AG04450 (cell line): ENCODE measurements around the gene LIPC. TPM values are rescaled to one million over a fixed set of nuclear protein-coding genes. Genes with fewer than 3 reads are reported as not detected.

ENCODE experiments used
- CTCF ChIA-PET: fragments of 300-600, 350-600 bp; formaldehyde crosslinking; extraction: SDS; loops from one replicate; lab custom pipeline; 2022; ENCODE audit warnings: antibody characterized with exemption, inconsistent platforms; lab: Charles Lee
- POLR2A ChIA-PET: fragments of 350-600 bp; formaldehyde crosslinking; extraction: SDS; loops from one replicate; lab custom pipeline; 2021; ENCODE audit warnings: antibody characterized with exemption, inconsistent platforms; lab: Yijun Ruan, JAX
- DNase-seq: peaks from one replicate; pipeline ENCODE4 v3.0.0-alpha.2; 2011; ENCODE audit warnings: low read depth, low spot score
- H3K27ac ChIP-seq: one replicate; pipeline ENCODE4 v1.5.1; 2012; ENCODE audit warnings: low read depth, low read length, control low read depth
- H3K27me3 ChIP-seq: one replicate; pipeline ENCODE4 v1.6.0; 2012; ENCODE audit warnings: low read length; ENCODE audit not compliant: control insufficient read depth, insufficient read depth
- H3K4me3 ChIP-seq: 2 replicates; pipeline ENCODE4 v1.5.1; 2011; ENCODE audit warnings: mild to moderate bottlenecking, low read depth, low read length, control low read depth
- H3K9me3 ChIP-seq: 2 replicates; pipeline ENCODE4 v1.5.1; 2012; ENCODE audit warnings: low read length; ENCODE audit not compliant: control insufficient read depth, insufficient read depth
- polyA plus RNA-seq: library from polyadenylated mRNA; depleted of rRNA; stranded (reverse); fragments of >200 nt; gene quantifications from 2 replicates; pipeline ENCODE4 v1.2.3, GENCODE V29; 2011
- TF ChIP-seq, protein P1 (sequence below): IDR thresholded peaks from 2 replicates; pipeline ENCODE4 v1.5.1; 2011; ENCODE audit warnings: low read depth, low read length, control low read depth, inconsistent platforms

LIPC gene
- polyA plus RNA-seq, 1 experiment, result 0.82 TPM

DNA sequence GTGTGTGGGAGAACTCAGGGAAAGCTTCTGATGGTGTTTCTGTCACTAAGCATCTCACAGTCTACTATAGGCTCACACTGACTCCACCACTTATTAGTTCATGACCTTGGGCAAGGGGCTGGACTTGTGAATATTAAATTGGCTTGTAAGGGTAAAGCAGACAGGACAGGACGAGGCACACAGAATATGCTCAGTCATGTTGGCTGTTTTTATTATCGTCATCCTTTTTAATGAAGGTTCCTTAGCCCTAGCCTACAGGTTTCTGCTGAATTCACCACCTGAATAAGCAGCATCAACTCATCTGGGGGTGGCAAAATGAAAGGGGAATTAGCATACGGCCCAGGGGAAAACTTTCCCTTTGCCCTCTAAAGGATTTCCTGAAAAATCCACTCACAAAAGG, 39.6 kb upstream of the LIPC start:
- TF ChIP-seq, protein P1, sequence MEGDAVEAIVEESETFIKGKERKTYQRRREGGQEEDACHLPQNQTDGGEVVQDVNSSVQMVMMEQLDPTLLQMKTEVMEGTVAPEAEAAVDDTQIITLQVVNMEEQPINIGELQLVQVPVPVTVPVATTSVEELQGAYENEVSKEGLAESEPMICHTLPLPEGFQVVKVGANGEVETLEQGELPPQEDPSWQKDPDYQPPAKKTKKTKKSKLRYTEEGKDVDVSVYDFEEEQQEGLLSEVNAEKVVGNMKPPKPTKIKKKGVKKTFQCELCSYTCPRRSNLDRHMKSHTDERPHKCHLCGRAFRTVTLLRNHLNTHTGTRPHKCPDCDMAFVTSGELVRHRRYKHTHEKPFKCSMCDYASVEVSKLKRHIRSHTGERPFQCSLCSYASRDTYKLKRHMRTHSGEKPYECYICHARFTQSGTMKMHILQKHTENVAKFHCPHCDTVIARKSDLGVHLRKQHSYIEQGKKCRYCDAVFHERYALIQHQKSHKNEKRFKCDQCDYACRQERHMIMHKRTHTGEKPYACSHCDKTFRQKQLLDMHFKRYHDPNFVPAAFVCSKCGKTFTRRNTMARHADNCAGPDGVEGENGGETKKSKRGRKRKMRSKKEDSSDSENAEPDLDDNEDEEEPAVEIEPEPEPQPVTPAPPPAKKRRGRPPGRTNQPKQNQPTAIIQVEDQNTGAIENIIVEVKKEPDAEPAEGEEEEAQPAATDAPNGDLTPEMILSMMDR, result no peak
- CTCF ChIA-PET, result no interaction called here
- POLR2A ChIA-PET, result no interaction called here
- no peaks in the 10 kb centered on the region for H3K27me3 ChIP-seq
- DNase-seq, result no peak
- no peak overlapping the region for H3K27ac ChIP-seq
- H3K9me3 ChIP-seq, result no peaks in the 10 kb centered on the region
- no peak overlapping the region for H3K4me3 ChIP-seq

- TF ChIP-seq, protein P1, result no peak
- Histone ChIP-seq H3K27me3 (no peaks in the 10 kb centered on the region), H3K9me3 (no peaks in the 10 kb centered on the region), H3K4me3 (no peak overlapping the region), H3K27ac (no peak overlapping the region)
- POLR2A ChIA-PET, result interaction anchor here (0.5 kb wide), 1 partner anchor 36 kb away, joined by 3 read pairs; no protein-coding TSS in a partner anchor
- CTCF ChIA-PET, result no interaction called here
- no peak for DNase-seq
These were observed 39.1 kb upstream of the LIPC start for GRCh38 chr15:58392611-58393161.

- Histone ChIP-seq H3K27ac (no peak overlapping the region), H3K27me3 (no peaks in the 10 kb centered on the region), H3K4me3 (no peak overlapping the region), H3K9me3 (no peaks in the 10 kb centered on the region)
- DNase-seq, result no peak
- TF ChIP-seq, protein P1, result no peak
- POLR2A ChIA-PET, result interaction anchor here (0.9 kb wide), 1 partner anchor 159 kb away, joined by 3 read pairs; no protein-coding TSS in a partner anchor
- CTCF ChIA-PET, result interaction anchor here (1.1 kb wide), 1 partner anchor 378 kb away, joined by 3 read pairs; no protein-coding TSS in a partner anchor
These were observed 38.5 kb upstream of the LIPC start for GRCh38 chr15:58393241-58393662.

- POLR2A ChIA-PET, result interaction anchor here (0.6 to 1.2 kb wide), 6 partner anchors 10 to 375 kb away, joined by 3 to 7 read pairs (median 3); partner anchors contain the start of genes ADAM10 and MINDY2
- TF ChIP-seq, protein P1, result no peak
- Histone ChIP-seq H3K9me3 (no peaks in the 10 kb centered on the region), H3K27me3 (no peaks in the 10 kb centered on the region), H3K4me3 (no peak overlapping the region), H3K27ac (no peak overlapping the region)
- peak; percentile 83 for DNase-seq
- CTCF ChIA-PET, result interaction anchor here (1.1 kb wide), 2 partner anchors 11 to 126 kb away, joined by 3 to 4 read pairs; no protein-coding TSS in a partner anchor
These were observed 35.6 kb upstream of the LIPC start for GRCh38 chr15:58396181-58396580.

DNA sequence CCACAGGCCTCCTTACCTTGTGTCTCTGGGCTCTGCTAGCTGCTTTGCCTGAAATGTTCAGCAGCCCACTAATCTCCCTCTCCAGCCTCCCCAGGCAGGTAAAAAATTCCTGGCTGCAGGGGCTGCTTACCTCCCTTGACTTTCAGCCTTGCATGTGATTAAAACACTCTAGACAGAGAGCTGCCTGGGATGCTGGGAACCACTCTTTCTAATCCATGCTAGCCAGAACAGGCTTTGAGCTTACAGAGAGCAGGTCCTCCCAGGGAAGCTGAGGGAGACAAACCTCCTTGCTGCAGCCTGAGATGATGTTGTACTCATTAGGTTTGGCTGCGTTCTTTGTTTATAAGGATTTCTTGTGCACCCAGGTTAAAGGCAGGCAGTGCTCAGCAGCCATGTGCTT, 33.7 kb upstream of the LIPC start:
- no peak for DNase-seq
- H3K9me3 ChIP-seq, result no peaks in the 10 kb centered on the region
- ChIA-PET CTCF (no interaction called here), POLR2A (no interaction called here)
- no peaks in the 10 kb centered on the region for H3K27me3 ChIP-seq
- no peak overlapping the region for H3K27ac ChIP-seq
- TF ChIP-seq, protein P1, result no peak
- H3K4me3 ChIP-seq, result no peak overlapping the region
